ENCODE measurements around the gene THOC6.

Gene THOC6

DNA sequence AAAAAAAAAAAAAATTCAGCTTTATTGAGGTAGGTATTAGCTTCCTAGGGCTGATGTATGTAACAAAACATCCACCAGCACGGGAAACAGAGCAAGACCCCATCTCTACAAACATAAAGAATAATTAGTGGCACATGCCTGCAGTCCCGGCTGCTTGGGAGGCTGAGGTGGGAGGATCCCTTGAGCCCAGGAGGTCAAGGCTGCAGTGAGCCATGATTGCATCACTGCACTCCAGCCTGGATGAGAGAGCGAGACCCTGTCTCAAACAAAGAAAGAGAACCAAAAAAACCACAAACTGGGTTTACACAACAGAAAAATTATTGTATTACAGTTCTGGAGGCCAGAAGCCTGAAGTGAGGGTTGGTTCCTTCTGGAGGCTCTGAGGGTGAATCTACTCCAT lies 18.5 kb downstream of the THOC6 start:
- no peak for ATAC-seq
- TF ChIP-seq ESRRG (CRISPR knock-in tag; IDR thresholded peaks at IDR 0.05) (no peak), ZFP3 (CRISPR knock-in tag; IDR thresholded peaks at IDR 0.05) (no peak), ZNF8 (CRISPR knock-in tag; IDR thresholded peaks at IDR 0.05) (no peak), ZFP30 (CRISPR knock-in tag; IDR thresholded peaks at IDR 0.05) (no peak), TCF4 (CRISPR knock-in tag; IDR thresholded peaks at IDR 0.05; ENCODE audit: borderline replicate concordance) (no peak), BACH2 (CRISPR knock-in tag; IDR thresholded peaks at IDR 0.05; ENCODE audit: borderline replicate concordance) (no peak), GLIS3 (CRISPR knock-in tag; IDR thresholded peaks at IDR 0.05) (no peak)
- TF ChIP-seq, protein P1, sequence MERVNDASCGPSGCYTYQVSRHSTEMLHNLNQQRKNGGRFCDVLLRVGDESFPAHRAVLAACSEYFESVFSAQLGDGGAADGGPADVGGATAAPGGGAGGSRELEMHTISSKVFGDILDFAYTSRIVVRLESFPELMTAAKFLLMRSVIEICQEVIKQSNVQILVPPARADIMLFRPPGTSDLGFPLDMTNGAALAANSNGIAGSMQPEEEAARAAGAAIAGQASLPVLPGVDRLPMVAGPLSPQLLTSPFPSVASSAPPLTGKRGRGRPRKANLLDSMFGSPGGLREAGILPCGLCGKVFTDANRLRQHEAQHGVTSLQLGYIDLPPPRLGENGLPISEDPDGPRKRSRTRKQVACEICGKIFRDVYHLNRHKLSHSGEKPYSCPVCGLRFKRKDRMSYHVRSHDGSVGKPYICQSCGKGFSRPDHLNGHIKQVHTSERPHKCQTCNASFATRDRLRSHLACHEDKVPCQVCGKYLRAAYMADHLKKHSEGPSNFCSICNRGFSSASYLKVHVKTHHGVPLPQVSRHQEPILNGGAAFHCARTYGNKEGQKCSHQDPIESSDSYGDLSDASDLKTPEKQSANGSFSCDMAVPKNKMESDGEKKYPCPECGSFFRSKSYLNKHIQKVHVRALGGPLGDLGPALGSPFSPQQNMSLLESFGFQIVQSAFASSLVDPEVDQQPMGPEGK (CRISPR knock-in tag; IDR thresholded peaks at IDR 0.05; ENCODE audit: borderline replicate concordance): no peak
- TF ChIP-seq, protein P2, sequence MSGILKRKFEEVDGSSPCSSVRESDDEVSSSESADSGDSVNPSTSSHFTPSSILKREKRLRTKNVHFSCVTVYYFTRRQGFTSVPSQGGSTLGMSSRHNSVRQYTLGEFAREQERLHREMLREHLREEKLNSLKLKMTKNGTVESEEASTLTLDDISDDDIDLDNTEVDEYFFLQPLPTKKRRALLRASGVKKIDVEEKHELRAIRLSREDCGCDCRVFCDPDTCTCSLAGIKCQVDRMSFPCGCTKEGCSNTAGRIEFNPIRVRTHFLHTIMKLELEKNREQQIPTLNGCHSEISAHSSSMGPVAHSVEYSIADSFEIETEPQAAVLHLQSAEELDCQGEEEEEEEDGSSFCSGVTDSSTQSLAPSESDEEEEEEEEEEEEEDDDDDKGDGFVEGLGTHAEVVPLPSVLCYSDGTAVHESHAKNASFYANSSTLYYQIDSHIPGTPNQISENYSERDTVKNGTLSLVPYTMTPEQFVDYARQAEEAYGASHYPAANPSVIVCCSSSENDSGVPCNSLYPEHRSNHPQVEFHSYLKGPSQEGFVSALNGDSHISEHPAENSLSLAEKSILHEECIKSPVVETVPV (CRISPR knock-in tag; IDR thresholded peaks at IDR 0.05): no peak

DNA sequence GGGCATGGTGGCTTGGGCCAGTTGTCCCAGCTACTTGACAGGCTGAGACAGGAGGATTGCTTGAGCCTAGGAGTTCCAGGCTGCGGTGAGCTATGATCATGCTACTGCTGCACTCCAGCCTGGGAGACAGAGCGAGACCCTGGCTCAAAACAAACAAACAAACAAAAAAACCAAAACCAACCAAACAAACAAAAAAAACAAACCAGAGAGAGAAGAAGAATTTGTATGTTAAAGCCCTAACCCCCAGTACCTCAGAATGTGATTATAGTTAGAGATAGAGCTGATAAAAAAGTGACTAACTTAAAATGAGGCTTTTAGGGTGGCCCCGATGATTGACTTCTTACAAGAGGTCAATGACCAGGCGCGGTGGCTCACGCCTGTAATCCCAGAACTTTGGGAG lies 20.9 kb downstream of the THOC6 start:
- TF ChIP-seq, protein P3, sequence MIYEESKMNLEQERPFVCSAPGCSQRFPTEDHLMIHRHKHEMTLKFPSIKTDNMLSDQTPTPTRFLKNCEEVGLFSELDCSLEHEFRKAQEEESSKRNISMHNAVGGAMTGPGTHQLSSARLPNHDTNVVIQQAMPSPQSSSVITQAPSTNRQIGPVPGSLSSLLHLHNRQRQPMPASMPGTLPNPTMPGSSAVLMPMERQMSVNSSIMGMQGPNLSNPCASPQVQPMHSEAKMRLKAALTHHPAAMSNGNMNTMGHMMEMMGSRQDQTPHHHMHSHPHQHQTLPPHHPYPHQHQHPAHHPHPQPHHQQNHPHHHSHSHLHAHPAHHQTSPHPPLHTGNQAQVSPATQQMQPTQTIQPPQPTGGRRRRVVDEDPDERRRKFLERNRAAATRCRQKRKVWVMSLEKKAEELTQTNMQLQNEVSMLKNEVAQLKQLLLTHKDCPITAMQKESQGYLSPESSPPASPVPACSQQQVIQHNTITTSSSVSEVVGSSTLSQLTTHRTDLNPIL (CRISPR knock-in tag; IDR thresholded peaks at IDR 0.05; ENCODE audit: low read depth): no peak
- TF ChIP-seq ZNF70 (CRISPR knock-in tag; IDR thresholded peaks at IDR 0.05) (no peak), ZNF565 (CRISPR knock-in tag; conservative IDR thresholded peaks at IDR 0.05; ENCODE audit: low read depth) (no peak), OSR1 (CRISPR knock-in tag; IDR thresholded peaks at IDR 0.05) (no peak), GLIS3 (CRISPR knock-in tag; IDR thresholded peaks at IDR 0.05) (no peak), TCF4 (CRISPR knock-in tag; IDR thresholded peaks at IDR 0.05; ENCODE audit: borderline replicate concordance) (no peak), BACH2 (CRISPR knock-in tag; IDR thresholded peaks at IDR 0.05; ENCODE audit: borderline replicate concordance) (no peak), ZFP30 (CRISPR knock-in tag; IDR thresholded peaks at IDR 0.05) (no peak), ZFP3 (CRISPR knock-in tag; IDR thresholded peaks at IDR 0.05) (no peak)
- TF ChIP-seq, protein P4, sequence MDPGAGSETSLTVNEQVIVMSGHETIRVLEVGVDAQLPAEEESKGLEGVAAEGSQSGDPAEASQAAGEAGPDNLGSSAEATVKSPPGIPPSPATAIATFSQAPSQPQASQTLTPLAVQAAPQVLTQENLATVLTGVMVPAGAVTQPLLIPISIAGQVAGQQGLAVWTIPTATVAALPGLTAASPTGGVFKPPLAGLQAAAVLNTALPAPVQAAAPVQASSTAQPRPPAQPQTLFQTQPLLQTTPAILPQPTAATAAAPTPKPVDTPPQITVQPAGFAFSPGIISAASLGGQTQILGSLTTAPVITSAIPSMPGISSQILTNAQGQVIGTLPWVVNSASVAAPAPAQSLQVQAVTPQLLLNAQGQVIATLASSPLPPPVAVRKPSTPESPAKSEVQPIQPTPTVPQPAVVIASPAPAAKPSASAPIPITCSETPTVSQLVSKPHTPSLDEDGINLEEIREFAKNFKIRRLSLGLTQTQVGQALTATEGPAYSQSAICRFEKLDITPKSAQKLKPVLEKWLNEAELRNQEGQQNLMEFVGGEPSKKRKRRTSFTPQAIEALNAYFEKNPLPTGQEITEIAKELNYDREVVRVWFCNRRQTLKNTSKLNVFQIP (CRISPR knock-in tag; IDR thresholded peaks at IDR 0.05; ENCODE audit: borderline replicate concordance, low read depth): no peak
- TF ChIP-seq, protein P5, sequence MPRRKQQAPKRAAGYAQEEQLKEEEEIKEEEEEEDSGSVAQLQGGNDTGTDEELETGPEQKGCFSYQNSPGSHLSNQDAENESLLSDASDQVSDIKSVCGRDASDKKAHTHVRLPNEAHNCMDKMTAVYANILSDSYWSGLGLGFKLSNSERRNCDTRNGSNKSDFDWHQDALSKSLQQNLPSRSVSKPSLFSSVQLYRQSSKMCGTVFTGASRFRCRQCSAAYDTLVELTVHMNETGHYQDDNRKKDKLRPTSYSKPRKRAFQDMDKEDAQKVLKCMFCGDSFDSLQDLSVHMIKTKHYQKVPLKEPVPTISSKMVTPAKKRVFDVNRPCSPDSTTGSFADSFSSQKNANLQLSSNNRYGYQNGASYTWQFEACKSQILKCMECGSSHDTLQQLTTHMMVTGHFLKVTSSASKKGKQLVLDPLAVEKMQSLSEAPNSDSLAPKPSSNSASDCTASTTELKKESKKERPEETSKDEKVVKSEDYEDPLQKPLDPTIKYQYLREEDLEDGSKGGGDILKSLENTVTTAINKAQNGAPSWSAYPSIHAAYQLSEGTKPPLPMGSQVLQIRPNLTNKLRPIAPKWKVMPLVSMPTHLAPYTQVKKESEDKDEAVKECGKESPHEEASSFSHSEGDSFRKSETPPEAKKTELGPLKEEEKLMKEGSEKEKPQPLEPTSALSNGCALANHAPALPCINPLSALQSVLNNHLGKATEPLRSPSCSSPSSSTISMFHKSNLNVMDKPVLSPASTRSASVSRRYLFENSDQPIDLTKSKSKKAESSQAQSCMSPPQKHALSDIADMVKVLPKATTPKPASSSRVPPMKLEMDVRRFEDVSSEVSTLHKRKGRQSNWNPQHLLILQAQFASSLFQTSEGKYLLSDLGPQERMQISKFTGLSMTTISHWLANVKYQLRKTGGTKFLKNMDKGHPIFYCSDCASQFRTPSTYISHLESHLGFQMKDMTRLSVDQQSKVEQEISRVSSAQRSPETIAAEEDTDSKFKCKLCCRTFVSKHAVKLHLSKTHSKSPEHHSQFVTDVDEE (CRISPR knock-in tag; IDR thresholded peaks at IDR 0.05): no peak
- TF ChIP-seq, protein P2 (CRISPR knock-in tag; IDR thresholded peaks at IDR 0.05): no peak
- no peak for ATAC-seq

DNA sequence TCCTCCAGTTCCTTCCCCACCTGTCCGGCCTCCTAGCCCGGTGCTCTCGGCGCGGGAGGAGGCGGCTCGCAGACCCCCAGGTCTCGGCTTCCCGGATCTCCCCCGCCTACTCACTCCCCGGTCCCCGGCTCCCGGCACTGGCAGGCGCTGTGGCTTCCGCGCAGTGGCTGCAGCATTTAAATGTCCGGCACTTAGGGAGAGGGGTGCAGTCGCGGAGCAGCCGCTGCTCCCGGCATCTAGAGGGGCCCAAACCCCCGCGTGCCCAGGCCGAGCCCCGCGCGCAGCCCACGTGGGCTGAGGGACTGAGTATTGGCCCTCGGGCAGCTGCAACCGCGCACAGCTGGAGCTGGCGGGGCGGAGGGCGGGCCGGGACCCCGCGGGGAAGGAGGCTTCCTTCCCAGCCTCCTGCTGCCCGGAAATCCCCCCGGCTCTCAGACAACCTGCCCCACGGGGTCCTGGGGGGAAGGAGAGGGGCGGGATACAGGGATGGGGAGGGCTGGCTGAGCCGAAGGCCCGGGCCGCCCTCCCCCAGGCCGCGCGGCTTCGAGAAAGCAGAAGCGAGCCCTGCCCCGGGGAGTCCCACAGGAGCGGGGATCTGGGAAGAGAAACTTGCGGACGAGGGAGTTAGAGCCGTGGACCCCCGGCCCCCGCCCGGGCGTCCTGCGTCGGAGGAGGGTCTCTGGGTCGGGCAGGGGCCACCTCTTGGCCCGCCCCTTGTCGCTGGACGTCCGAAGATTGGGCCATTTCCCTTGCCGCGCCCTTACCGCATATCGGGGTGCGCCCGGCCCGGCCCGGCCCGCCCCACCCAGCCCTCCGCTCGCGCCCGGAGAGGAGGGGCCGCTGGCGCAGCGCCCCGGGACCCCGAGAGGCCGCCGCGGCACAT lies 22.2 kb downstream of the THOC6 start, which contains the start of gene MMP25:
Gene MMP25 (plus strand): TSS at position 804 of the 883 bp plus-strand sequence. CDS start 357 bp downstream, outside the sequence.
- TF ChIP-seq ZNF565 (CRISPR knock-in tag; conservative IDR thresholded peaks at IDR 0.05; ENCODE audit: low read depth): no peak
- TF ChIP-seq, protein P2 (CRISPR knock-in tag; IDR thresholded peaks at IDR 0.05): no peak
- ATAC-seq: peak; percentile 50
